Neural cell (in vitro differentiated cells): ENCODE data around the gene CDK5RAP2.
"Not testable (repeated sequence)": the region's sequence is repeated elsewhere in the genome, so short reads cannot be mapped to it uniquely, and the experiment has no call there.

Experiments
- CTCF ChIP-seq: fragments of 450-650 bp; IDR thresholded peaks from 2 replicates; pipeline ENCODE4 v1.5.1; 2014; ENCODE audit warnings: antibody characterized with exemption, mild to moderate bottlenecking, moderate library complexity; ENCODE audit not compliant: poor library complexity, severe bottlenecking
- EP300 ChIP-seq: fragments of 450-650 bp; conservative IDR thresholded peaks from 2 replicates; pipeline ENCODE4 v1.6.1; 2014; ENCODE audit warnings: antibody characterized with exemption, mild to moderate bottlenecking, moderate library complexity; ENCODE audit not compliant: poor library complexity, severe bottlenecking
- EZH2 ChIP-seq: fragments of 200-600, 300-800 bp; shearing (Covaris generic), sonication (generic); IDR thresholded peaks from 2 replicates; pipeline ENCODE4 v1.6.1; 2014; ENCODE audit warnings: antibody characterized with exemption, low read length, borderline replicate concordance, mild to moderate bottlenecking; ENCODE audit not compliant: insufficient read depth, poor library complexity, severe bottlenecking
- MXI1 ChIP-seq: fragments of 450-650 bp; conservative IDR thresholded peaks from 2 replicates; pipeline ENCODE4 v1.6.1; 2014; ENCODE audit warnings: antibody characterized with exemption, mild to moderate bottlenecking; ENCODE audit not compliant: poor library complexity, severe bottlenecking
- SMC3 ChIP-seq: fragments of 450-650 bp; conservative IDR thresholded peaks from 2 replicates; pipeline ENCODE4 v1.6.1; 2014; ENCODE audit warnings: antibody characterized with exemption, mild to moderate bottlenecking, moderate library complexity; ENCODE audit not compliant: poor library complexity
- TF ChIP-seq, protein P1 (sequence below): IDR thresholded peaks from 2 replicates; pipeline ENCODE4 v1.6.1; 2012; ENCODE audit warnings: borderline replicate concordance

DNA sequence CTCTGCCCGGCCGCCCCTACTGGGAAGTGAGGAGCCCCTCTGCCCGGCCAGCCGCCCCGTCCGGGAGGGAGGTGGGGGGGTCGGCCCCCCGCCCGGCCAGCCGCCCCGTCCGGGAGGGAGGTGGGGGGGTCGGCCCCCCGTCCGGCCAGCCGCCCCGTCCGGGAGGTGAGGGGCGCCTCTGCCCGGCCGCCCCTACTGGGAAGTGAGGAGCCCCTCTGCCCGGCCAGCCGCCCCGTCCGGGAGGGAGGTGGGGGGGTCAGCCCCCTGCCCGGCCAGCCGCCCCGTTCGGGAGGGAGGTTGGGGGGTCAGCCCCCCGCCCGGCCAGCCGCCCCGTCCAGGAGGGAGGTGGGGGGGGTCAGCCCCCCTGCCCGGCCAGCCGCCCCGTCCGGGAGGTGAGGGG, 83.5 kb downstream of the CDK5RAP2 start:
- not testable (repeated sequence) for TF ChIP-seq MXI1, EP300, CTCF, EZH2, SMC3
- TF ChIP-seq, protein P1, sequence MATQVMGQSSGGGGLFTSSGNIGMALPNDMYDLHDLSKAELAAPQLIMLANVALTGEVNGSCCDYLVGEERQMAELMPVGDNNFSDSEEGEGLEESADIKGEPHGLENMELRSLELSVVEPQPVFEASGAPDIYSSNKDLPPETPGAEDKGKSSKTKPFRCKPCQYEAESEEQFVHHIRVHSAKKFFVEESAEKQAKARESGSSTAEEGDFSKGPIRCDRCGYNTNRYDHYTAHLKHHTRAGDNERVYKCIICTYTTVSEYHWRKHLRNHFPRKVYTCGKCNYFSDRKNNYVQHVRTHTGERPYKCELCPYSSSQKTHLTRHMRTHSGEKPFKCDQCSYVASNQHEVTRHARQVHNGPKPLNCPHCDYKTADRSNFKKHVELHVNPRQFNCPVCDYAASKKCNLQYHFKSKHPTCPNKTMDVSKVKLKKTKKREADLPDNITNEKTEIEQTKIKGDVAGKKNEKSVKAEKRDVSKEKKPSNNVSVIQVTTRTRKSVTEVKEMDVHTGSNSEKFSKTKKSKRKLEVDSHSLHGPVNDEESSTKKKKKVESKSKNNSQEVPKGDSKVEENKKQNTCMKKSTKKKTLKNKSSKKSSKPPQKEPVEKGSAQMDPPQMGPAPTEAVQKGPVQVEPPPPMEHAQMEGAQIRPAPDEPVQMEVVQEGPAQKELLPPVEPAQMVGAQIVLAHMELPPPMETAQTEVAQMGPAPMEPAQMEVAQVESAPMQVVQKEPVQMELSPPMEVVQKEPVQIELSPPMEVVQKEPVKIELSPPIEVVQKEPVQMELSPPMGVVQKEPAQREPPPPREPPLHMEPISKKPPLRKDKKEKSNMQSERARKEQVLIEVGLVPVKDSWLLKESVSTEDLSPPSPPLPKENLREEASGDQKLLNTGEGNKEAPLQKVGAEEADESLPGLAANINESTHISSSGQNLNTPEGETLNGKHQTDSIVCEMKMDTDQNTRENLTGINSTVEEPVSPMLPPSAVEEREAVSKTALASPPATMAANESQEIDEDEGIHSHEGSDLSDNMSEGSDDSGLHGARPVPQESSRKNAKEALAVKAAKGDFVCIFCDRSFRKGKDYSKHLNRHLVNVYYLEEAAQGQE, result not testable (repeated sequence)
